Mesothelial cell of epicardium (in vitro differentiated cells): ENCODE measurements around the gene SPAG7. TPM values are rescaled to one million over a fixed set of nuclear protein-coding genes. Genes with fewer than 3 reads are reported as not detected.

Experiments used
- DNase-seq, 2 experiments: peaks; one replicate each; pipeline ENCODE4 v3.0.0; 2021; ENCODE audit warnings: low spot score in 2 of 2; ENCODE audit not compliant: unreplicated experiment in 2 of 2
- H3K27ac Mint-ChIP-seq: 2 replicates; pipeline ENCODE4 v1.8.0; 2021; ENCODE audit warnings: mixed read lengths
- H3K27me3 Mint-ChIP-seq: 2 replicates; pipeline ENCODE4 v1.8.0; 2021; ENCODE audit warnings: low read depth, mixed read lengths
- H3K36me3 Mint-ChIP-seq: 2 replicates; pipeline ENCODE4 v1.8.0; 2021; ENCODE audit warnings: mixed read lengths
- H3K4me1 Mint-ChIP-seq: 2 replicates; pipeline ENCODE4 v1.8.0; 2021; ENCODE audit warnings: mixed read lengths
- H3K4me3 Mint-ChIP-seq: 2 replicates; pipeline ENCODE4 v1.8.0; 2021; ENCODE audit warnings: mild to moderate bottlenecking, moderate library complexity, mixed read lengths
- H3K9me3 Mint-ChIP-seq: 2 replicates; pipeline ENCODE4 v1.8.0; 2021; ENCODE audit warnings: mixed read lengths
- total RNA-seq: library from RNA; stranded (reverse); gene quantifications from 3 replicates; pipeline ENCODE4 v1.2.1, GENCODE V29; 2021
- TF ChIP-seq, protein P1 (sequence below): fragments of 200-600 bp; sonication (generic); IDR thresholded peaks from one replicate; pipeline ENCODE4 v1.5.0; 2021; ENCODE audit warnings: antibody characterized with exemption; ENCODE audit not compliant: unreplicated experiment

Gene SPAG7
- total RNA-seq, 1 donor from 2014 or later: 72.8 TPM

DNA sequence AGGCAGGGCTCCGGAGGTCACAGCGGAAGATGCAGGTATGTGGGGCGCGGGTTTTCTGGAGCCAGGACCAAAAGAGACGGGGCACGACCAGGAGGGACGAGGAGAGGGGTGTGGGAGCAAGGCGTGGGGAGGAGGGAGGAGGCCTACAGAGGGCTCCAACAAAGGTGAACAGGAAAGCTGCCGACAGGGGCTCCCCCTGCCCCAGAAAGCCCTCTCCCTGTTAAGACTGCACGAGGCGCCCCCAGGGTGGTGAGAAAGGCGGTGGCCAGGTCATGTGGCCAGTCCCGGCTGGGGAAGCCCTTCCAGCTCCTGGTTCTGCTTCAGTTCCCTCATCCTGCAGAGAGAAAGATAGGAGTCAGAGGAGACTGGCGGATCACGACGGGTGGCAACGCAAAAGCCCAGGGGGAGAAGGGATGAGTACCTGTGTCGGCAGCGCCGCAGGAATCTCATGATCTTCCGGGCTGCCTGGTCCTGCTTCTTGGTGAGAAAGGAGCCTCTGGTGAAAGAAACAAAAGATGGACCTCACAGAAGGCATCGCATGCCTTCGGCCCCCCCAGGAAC lies 949 bp upstream of the SPAG7 start:
- no peaks in the 10 kb centered on the region for H3K9me3 Mint-ChIP-seq
- H3K4me1 Mint-ChIP-seq: peaks cover 46% of the 10 kb centered on the region
- peak in 1 of 2 experiments; percentile 52 for DNase-seq
- TF ChIP-seq, protein P1, sequence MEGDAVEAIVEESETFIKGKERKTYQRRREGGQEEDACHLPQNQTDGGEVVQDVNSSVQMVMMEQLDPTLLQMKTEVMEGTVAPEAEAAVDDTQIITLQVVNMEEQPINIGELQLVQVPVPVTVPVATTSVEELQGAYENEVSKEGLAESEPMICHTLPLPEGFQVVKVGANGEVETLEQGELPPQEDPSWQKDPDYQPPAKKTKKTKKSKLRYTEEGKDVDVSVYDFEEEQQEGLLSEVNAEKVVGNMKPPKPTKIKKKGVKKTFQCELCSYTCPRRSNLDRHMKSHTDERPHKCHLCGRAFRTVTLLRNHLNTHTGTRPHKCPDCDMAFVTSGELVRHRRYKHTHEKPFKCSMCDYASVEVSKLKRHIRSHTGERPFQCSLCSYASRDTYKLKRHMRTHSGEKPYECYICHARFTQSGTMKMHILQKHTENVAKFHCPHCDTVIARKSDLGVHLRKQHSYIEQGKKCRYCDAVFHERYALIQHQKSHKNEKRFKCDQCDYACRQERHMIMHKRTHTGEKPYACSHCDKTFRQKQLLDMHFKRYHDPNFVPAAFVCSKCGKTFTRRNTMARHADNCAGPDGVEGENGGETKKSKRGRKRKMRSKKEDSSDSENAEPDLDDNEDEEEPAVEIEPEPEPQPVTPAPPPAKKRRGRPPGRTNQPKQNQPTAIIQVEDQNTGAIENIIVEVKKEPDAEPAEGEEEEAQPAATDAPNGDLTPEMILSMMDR: no peak
- H3K27me3 Mint-ChIP-seq: no peaks in the 10 kb centered on the region
- H3K36me3 Mint-ChIP-seq: peaks cover 18% of the 10 kb centered on the region
- no peak overlapping the region for H3K4me3 Mint-ChIP-seq
- H3K27ac Mint-ChIP-seq: no peak overlapping the region

DNA sequence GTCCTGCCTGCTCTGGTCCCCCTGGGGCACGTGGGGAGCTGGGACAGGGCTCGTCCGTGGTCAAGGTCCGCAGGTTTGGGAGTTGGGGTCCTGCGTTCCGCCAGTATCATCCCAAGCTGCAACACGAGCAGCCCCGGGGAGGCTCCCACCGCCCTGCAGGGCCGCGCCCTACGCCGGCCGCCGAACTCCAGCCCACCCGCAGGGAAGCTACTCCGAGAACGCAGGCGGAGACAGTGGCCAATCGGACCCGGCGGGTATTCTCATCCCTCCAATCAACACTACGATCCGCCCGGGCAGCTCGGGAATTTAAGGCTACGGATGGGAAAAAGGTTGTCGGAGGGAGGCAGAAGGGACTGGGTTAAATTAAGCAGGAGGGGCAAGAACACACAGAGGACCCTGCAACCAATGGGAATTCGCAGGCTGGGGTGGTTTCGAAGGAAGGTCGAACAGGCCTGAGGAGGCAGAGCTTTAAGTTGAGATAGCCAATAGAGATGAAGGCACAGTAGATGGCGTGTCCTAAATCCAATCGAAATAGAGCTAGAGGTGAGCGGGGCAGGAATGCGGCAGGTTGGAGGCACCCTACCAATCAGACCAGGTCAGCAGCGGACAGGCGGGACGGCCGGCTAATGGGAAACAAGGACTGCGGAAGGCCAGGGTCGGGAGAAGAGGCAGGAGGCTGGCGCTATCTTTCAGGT lies 626 bp downstream of the SPAG7 start:
- H3K9me3 Mint-ChIP-seq: no peaks in the 10 kb centered on the region
- no peaks in the 10 kb centered on the region for H3K27me3 Mint-ChIP-seq
- DNase-seq: peak; percentile 95 to 96
- peaks cover 17% of the 10 kb centered on the region for H3K36me3 Mint-ChIP-seq
- no peak overlapping the region for H3K27ac Mint-ChIP-seq
- peaks cover 37% of the 10 kb centered on the region for H3K4me1 Mint-ChIP-seq
- H3K4me3 Mint-ChIP-seq: no peak overlapping the region
- TF ChIP-seq, protein P1: no peak

DNA sequence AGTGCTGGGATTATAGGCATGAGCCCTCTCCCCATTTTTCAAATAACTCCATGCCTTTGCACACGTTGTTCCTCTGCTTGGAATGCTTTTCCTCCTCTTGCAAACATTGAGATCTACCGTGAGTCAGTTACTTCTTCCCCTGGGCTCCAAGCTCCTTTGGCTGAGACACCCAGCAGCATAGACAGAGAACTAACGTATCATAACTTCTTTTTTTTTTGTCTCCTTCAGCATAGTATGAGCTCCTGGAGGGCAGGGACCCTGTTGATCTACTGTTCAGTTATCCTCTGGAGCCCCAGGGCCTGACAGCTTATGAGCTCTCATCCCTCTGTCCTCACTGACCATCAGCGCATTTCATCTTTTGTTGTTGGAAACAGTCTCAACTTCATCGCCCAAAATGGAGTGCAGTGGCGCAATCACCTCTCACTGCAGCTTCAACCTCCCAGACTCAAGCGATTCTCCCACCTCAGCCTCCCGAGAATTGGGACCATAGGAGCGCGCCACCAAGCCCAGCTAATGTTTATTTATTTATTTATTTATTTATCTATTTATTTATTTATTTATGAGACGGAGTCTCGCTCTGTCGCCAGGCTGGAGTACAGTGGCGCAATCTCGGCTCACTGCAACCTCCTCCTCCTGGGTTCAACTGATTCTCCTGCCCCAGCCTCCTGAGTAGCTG lies 2.2 kb downstream of the SPAG7 start:
- H3K4me1 Mint-ChIP-seq: peaks cover 30% of the 10 kb centered on the region
- H3K9me3 Mint-ChIP-seq: no peaks in the 10 kb centered on the region
- peaks cover 16% of the 10 kb centered on the region for H3K36me3 Mint-ChIP-seq
- H3K27ac Mint-ChIP-seq: peak overlapping the region; percentile 75
- TF ChIP-seq, protein P1: no peak
- no peak overlapping the region for H3K4me3 Mint-ChIP-seq
- DNase-seq: no peak
- no peaks in the 10 kb centered on the region for H3K27me3 Mint-ChIP-seq

DNA sequence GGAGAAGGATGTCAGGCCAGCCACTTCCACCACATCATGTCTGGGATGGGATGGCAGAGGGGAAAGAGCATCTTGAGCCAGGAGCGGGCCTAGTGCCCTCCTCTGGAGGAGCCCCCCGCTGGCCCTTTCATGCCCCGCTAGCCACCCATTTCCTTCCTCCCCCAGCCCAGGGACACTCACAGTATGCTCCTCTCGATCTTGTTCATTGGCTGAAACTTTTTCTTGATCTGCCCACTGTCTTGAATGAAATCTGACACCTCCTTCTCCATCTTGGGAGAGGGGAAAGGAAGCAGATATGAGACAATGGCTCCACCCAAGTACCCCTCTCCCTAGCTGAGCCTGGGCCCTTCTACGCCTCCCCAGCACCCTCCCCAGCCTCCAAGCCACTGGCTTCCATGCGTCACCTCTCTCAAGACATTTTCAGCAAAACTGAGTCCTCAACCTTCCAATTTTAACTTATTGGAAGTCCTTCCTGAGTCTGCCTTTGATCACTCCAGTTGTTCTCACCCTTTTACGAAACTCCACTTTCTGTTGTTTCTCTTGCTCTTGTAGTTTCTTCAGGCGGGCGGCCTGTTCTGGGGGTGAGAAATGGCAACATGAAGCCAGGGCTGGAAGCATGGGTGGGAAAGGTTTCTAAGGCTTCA lies 7.2 kb downstream of the SPAG7 start:
- no peak overlapping the region for H3K4me3 Mint-ChIP-seq
- no peaks in the 10 kb centered on the region for H3K9me3 Mint-ChIP-seq
- peaks cover 3% of the 10 kb centered on the region for H3K4me1 Mint-ChIP-seq
- no peaks in the 10 kb centered on the region for H3K27me3 Mint-ChIP-seq
- no peak overlapping the region for H3K27ac Mint-ChIP-seq
- TF ChIP-seq, protein P1: no peak
- no peak for DNase-seq
- H3K36me3 Mint-ChIP-seq: peaks cover 26% of the 10 kb centered on the region

DNA sequence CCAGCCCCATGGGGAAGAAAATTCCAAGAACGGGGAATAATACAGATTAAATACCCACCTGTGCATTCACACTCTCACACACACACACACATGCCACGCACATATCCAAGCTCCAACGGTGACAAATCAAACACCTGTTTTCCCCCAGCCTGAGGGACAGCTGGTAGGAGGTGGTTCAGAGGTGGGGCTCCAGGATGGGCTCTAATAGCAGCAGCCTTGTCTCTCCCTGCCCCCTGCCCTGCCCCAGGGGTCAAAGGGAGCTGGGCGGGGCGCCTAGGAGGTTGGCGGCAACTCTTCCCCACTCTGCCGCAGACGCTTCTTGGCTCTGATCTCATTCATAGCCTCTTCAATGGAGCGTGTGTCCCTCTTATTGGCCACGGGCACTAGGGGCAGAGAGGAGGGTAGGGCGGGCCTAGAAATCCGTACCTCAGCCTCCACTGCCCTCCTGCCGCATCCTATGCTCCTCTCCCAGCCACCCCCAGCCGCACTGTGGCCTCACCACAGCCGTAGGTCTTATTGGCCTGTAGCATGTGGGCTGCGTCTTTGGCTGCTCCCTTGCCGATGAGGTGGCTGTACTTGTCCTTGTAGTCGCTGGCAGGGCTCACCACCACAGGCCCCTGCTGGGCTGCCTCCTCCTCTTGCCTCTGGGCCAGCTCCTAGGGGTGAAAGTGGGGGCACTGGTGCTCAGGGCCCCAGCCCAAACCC lies 8.2 kb downstream of the SPAG7 start:
- H3K27ac Mint-ChIP-seq: no peak overlapping the region
- H3K4me3 Mint-ChIP-seq: no peak overlapping the region
- no peaks in the 10 kb centered on the region for H3K9me3 Mint-ChIP-seq
- TF ChIP-seq, protein P1: no peak
- peaks cover 23% of the 10 kb centered on the region for H3K36me3 Mint-ChIP-seq
- H3K4me1 Mint-ChIP-seq: no peaks in the 10 kb centered on the region
- H3K27me3 Mint-ChIP-seq: no peaks in the 10 kb centered on the region
- DNase-seq: no peak
